ENCODE data around the gene ORM2. TPM values are rescaled to one million over a fixed set of nuclear protein-coding genes. Genes with fewer than 3 reads are reported as not detected.

Gene ORM2
- total RNA-seq, 4 donors from 2014 or later: 9.5 TPM; not detected in 3

- Histone ChIP-seq H3K4me3 (no peak overlapping the region), H3K4me1 (no peaks in the 10 kb centered on the region), H3K9me3 (no peaks in the 10 kb centered on the region), H3K27ac (no peak overlapping the region), H3K27me3 (no peaks in the 10 kb centered on the region), H3K36me3 (peaks cover 84% of the 10 kb centered on the region)
- no peak for TF ChIP-seq EP300 (IDR thresholded peaks at IDR 0.05)
- TF ChIP-seq, protein P1, sequence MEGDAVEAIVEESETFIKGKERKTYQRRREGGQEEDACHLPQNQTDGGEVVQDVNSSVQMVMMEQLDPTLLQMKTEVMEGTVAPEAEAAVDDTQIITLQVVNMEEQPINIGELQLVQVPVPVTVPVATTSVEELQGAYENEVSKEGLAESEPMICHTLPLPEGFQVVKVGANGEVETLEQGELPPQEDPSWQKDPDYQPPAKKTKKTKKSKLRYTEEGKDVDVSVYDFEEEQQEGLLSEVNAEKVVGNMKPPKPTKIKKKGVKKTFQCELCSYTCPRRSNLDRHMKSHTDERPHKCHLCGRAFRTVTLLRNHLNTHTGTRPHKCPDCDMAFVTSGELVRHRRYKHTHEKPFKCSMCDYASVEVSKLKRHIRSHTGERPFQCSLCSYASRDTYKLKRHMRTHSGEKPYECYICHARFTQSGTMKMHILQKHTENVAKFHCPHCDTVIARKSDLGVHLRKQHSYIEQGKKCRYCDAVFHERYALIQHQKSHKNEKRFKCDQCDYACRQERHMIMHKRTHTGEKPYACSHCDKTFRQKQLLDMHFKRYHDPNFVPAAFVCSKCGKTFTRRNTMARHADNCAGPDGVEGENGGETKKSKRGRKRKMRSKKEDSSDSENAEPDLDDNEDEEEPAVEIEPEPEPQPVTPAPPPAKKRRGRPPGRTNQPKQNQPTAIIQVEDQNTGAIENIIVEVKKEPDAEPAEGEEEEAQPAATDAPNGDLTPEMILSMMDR (IDR thresholded peaks at IDR 0.05): peak; percentile 30 to 64
- 91% methylated on average over 14 of the region's 16 CpGs for WGBS
- no peak for DNase-seq (ENCODE audit: low spot score in 2 of 2)
These were observed 9.7 kb downstream of the ORM2 start for GRCh38 chr9:114339130-114339908.

GRCh38 chr9:114341152-114341830 is 11.6 kb downstream of the ORM2 start:
- no peak for DNase-seq (ENCODE audit: low spot score in 2 of 2)
- Histone ChIP-seq H3K27ac (no peak overlapping the region), H3K9me3 (no peaks in the 10 kb centered on the region), H3K4me3 (no peak overlapping the region), H3K36me3 (peaks cover 98% of the 10 kb centered on the region), H3K4me1 (no peaks in the 10 kb centered on the region), H3K27me3 (no peaks in the 10 kb centered on the region)
- WGBS: 87% methylated on average over 12 of the region's 12 CpGs
- TF ChIP-seq EP300 (IDR thresholded peaks at IDR 0.05) (no peak), POLR2AphosphoS5 (IDR thresholded peaks at IDR 0.05) (no peak), POLR2A (IDR thresholded peaks at IDR 0.05) (no peak)
- TF ChIP-seq, protein P1 (IDR thresholded peaks at IDR 0.05): no peak

GRCh38 chr9:114341991-114342390 is 12.3 kb downstream of the ORM2 start:
- H3K9me3 ChIP-seq: no peaks in the 10 kb centered on the region
- H3K27me3 ChIP-seq: no peaks in the 10 kb centered on the region
- no peak for TF ChIP-seq EP300 (IDR thresholded peaks at IDR 0.05)
- TF ChIP-seq POLR2A (IDR thresholded peaks at IDR 0.05): no peak
- TF ChIP-seq, protein P1 (IDR thresholded peaks at IDR 0.05): no peak
- TF ChIP-seq POLR2AphosphoS5 (IDR thresholded peaks at IDR 0.05): no peak
- no peak overlapping the region for H3K4me3 ChIP-seq
- WGBS: 94% methylated on average over 2 of the region's 4 CpGs
- no peak overlapping the region for H3K27ac ChIP-seq
- no peak for DNase-seq (ENCODE audit: low spot score in 2 of 2)
- no peaks in the 10 kb centered on the region for H3K4me1 ChIP-seq
- H3K36me3 ChIP-seq: peaks cover 98% of the 10 kb centered on the region

DNA sequence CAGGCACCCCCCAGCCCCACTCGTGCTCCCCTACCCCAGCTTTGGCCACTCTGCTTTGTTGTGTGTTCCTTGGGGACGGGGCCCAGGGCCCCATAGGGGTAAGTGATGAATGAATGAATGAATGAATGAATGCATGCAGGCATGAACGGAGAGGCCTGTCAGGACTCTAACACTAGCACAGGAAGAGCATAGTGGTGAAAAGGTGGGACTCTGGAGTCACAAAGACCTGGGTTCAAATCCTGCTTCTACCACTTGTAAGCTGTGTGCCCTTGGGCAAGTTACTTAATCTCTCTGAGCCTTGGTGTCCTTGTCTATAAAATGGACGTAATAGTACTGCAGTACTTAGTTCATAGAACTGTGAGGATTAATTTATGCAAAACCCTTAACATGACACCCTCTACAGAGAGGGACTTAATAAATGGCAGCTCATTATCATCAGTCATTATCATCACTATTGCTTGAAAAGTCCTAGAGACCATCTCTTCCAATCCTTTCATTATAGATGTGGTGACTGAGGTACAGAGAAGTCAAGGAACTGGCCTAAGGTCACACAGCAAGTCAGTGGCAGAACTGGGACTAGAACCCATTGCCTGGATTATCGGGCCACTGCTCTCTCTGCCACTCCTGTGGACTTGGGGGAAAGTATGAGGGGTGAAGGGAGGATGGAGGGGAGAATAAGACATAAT is 13.2 kb downstream of the ORM2 start:
- 92% methylated on average over 5 of the region's 5 CpGs for WGBS
- Histone ChIP-seq H3K4me1 (no peaks in the 10 kb centered on the region), H3K4me3 (no peak overlapping the region), H3K27me3 (no peaks in the 10 kb centered on the region), H3K9me3 (no peaks in the 10 kb centered on the region), H3K27ac (no peak overlapping the region), H3K36me3 (peaks cover 98% of the 10 kb centered on the region)
- TF ChIP-seq EP300 (IDR thresholded peaks at IDR 0.05) (no peak), POLR2AphosphoS5 (IDR thresholded peaks at IDR 0.05) (no peak), POLR2A (IDR thresholded peaks at IDR 0.05) (no peak)
- TF ChIP-seq, protein P1 (IDR thresholded peaks at IDR 0.05): no peak
- DNase-seq (ENCODE audit: low spot score in 2 of 2): no peak

Measured in suprapubic skin (tissue), 4 donors.